ENCODE measurements around the gene DNAH17.

DNAH17 gene

GRCh38 chr17:78550464-78550863 is 26.7 kb downstream of the DNAH17 start:
- H3K9me3 ChIP-seq (ENCODE audit: control insufficient read depth, low read length) = peaks cover 13% of the 10 kb centered on the region
- H3K4me2 ChIP-seq (ENCODE audit: low read length, poor library complexity, severe bottlenecking) = no peak overlapping the region
- no peak overlapping the region for H2BK120ac ChIP-seq (ENCODE audit: low read depth, low read length)
- H3K18ac ChIP-seq (ENCODE audit: low read depth in 1 of 2, low read length in 2 of 2) = no peak overlapping the region
- H3K4me3 ChIP-seq (ENCODE audit: insufficient read depth in 1 of 2, low read depth in 1 of 2, low read length in 2 of 2) = no peak overlapping the region
- no peaks in the 10 kb centered on the region for H3K36me3 ChIP-seq (ENCODE audit: control insufficient read depth in 1 of 2, insufficient read depth in 2 of 2, low read depth in 1 of 2, low read length in 2 of 2)
- peaks cover 0 to 8% of the 10 kb centered on the region in 2 experiments for H3K27me3 ChIP-seq (ENCODE audit: control insufficient read depth in 1 of 2, insufficient read depth in 1 of 2, low read length in 2 of 2)
- no peak overlapping the region for H3K9ac ChIP-seq (ENCODE audit: low read length)
- no peak overlapping the region for H2AK5ac ChIP-seq (ENCODE audit: low read length, severe bottlenecking)
- 83% methylated on average over 6 of the region's 6 CpGs for WGBS
- no peak overlapping the region for H2BK12ac ChIP-seq (ENCODE audit: low read length in 2 of 2)
- H3K4me1 ChIP-seq (ENCODE audit: control insufficient read depth, insufficient read depth, low read depth, low read length) = no peaks in the 10 kb centered on the region
- H3K27ac ChIP-seq (ENCODE audit: low read length, poor library complexity, severe bottlenecking) = no peak overlapping the region
- H3K4ac ChIP-seq (ENCODE audit: low read depth in 1 of 2, low read length in 2 of 2) = no peak overlapping the region
- no peak for DNase-seq
- no peak overlapping the region for H4K8ac ChIP-seq (ENCODE audit: low read length)
- H2BK5ac ChIP-seq (ENCODE audit: low read depth, low read length, poor library complexity, severe bottlenecking) = no peak overlapping the region
- H2BK15ac ChIP-seq (ENCODE audit: low read depth, poor library complexity, severe bottlenecking) = no peak overlapping the region
- H3K14ac ChIP-seq (ENCODE audit: low read length in 2 of 2) = no peak overlapping the region
- no peak overlapping the region for H4K91ac ChIP-seq (ENCODE audit: low read length)
- H3K79me1 ChIP-seq (replicated peaks; ENCODE audit: low read length, poor library complexity, severe bottlenecking) = no peaks in the 10 kb centered on the region
- no peak overlapping the region for H3K23ac ChIP-seq (ENCODE audit: low read length in 2 of 2)
- H2AFZ ChIP-seq (ENCODE audit: low read depth, low read length) = no peak overlapping the region

GRCh38 chr17:78548725-78549124 is 28.5 kb downstream of the DNAH17 start:
- Histone ChIP-seq H3K4me3 (ENCODE audit: insufficient read depth in 1 of 2, low read depth in 1 of 2, low read length in 2 of 2) (no peak overlapping the region), H3K4me2 (ENCODE audit: low read length, poor library complexity, severe bottlenecking) (no peak overlapping the region), H2BK5ac (ENCODE audit: low read depth, low read length, poor library complexity, severe bottlenecking) (no peak overlapping the region), H2BK120ac (ENCODE audit: low read depth, low read length) (no peak overlapping the region), H3K18ac (ENCODE audit: low read depth in 1 of 2, low read length in 2 of 2) (no peak overlapping the region), H2BK15ac (ENCODE audit: low read depth, poor library complexity, severe bottlenecking) (no peak overlapping the region), H2BK12ac (ENCODE audit: low read length in 2 of 2) (no peak overlapping the region), H3K27me3 (ENCODE audit: control insufficient read depth in 1 of 2, insufficient read depth in 1 of 2, low read length in 2 of 2) (peaks cover 0 to 7% of the 10 kb centered on the region in 2 experiments), H3K4ac (ENCODE audit: low read depth in 1 of 2, low read length in 2 of 2) (no peak overlapping the region), H3K9me3 (ENCODE audit: control insufficient read depth, low read length) (peaks cover 13% of the 10 kb centered on the region), H3K27ac (ENCODE audit: low read length, poor library complexity, severe bottlenecking) (no peak overlapping the region), H3K23ac (ENCODE audit: low read length in 2 of 2) (no peak overlapping the region), H4K8ac (ENCODE audit: low read length) (no peak overlapping the region), H3K4me1 (ENCODE audit: control insufficient read depth, insufficient read depth, low read depth, low read length) (no peaks in the 10 kb centered on the region), H3K36me3 (ENCODE audit: control insufficient read depth in 1 of 2, insufficient read depth in 2 of 2, low read depth in 1 of 2, low read length in 2 of 2) (no peaks in the 10 kb centered on the region), H3K9ac (ENCODE audit: low read length) (no peak overlapping the region), H3K14ac (ENCODE audit: low read length in 2 of 2) (no peak overlapping the region), H4K91ac (ENCODE audit: low read length) (no peak overlapping the region), H2AFZ (ENCODE audit: low read depth, low read length) (no peak overlapping the region), H2AK5ac (ENCODE audit: low read length, severe bottlenecking) (no peak overlapping the region), H3K79me1 (replicated peaks; ENCODE audit: low read length, poor library complexity, severe bottlenecking) (no peaks in the 10 kb centered on the region)
- 83% methylated on average over 4 of the region's 5 CpGs for WGBS
- DNase-seq = no peak

GRCh38 chr17:78547035-78547434 is 30.2 kb downstream of the DNAH17 start:
- Histone ChIP-seq H3K9ac (ENCODE audit: low read length) (no peak overlapping the region), H2AK5ac (ENCODE audit: low read length, severe bottlenecking) (no peak overlapping the region), H3K4me1 (ENCODE audit: control insufficient read depth, insufficient read depth, low read depth, low read length) (no peaks in the 10 kb centered on the region), H3K4ac (ENCODE audit: low read depth in 1 of 2, low read length in 2 of 2) (no peak overlapping the region), H4K8ac (ENCODE audit: low read length) (no peak overlapping the region), H3K27ac (ENCODE audit: low read length, poor library complexity, severe bottlenecking) (no peak overlapping the region), H3K4me3 (ENCODE audit: insufficient read depth in 1 of 2, low read depth in 1 of 2, low read length in 2 of 2) (no peak overlapping the region), H3K14ac (ENCODE audit: low read length in 2 of 2) (no peak overlapping the region), H3K23ac (ENCODE audit: low read length in 2 of 2) (no peak overlapping the region), H3K79me1 (replicated peaks; ENCODE audit: low read length, poor library complexity, severe bottlenecking) (no peaks in the 10 kb centered on the region), H4K91ac (ENCODE audit: low read length) (no peak overlapping the region), H3K36me3 (ENCODE audit: control insufficient read depth in 1 of 2, insufficient read depth in 2 of 2, low read depth in 1 of 2, low read length in 2 of 2) (no peaks in the 10 kb centered on the region), H3K27me3 (ENCODE audit: control insufficient read depth in 1 of 2, insufficient read depth in 1 of 2, low read length in 2 of 2) (peaks cover 0 to 7% of the 10 kb centered on the region in 2 experiments), H2BK5ac (ENCODE audit: low read depth, low read length, poor library complexity, severe bottlenecking) (no peak overlapping the region), H3K18ac (ENCODE audit: low read depth in 1 of 2, low read length in 2 of 2) (no peak overlapping the region), H3K9me3 (ENCODE audit: control insufficient read depth, low read length) (peaks cover 13% of the 10 kb centered on the region), H2AFZ (ENCODE audit: low read depth, low read length) (no peak overlapping the region), H3K4me2 (ENCODE audit: low read length, poor library complexity, severe bottlenecking) (no peak overlapping the region), H2BK15ac (ENCODE audit: low read depth, poor library complexity, severe bottlenecking) (no peak overlapping the region), H2BK12ac (ENCODE audit: low read length in 2 of 2) (no peak overlapping the region), H2BK120ac (ENCODE audit: low read depth, low read length) (no peak overlapping the region)
- 100% methylated on average over 1 of the region's 1 CpG for WGBS
- no peak for DNase-seq

GRCh38 chr17:78546476-78546875 is 30.7 kb downstream of the DNAH17 start:
- H3K27me3 ChIP-seq (ENCODE audit: control insufficient read depth in 1 of 2, insufficient read depth in 1 of 2, low read length in 2 of 2) = peaks cover 0 to 7% of the 10 kb centered on the region in 2 experiments

More at GRCh38 chr17:78546476-78546875, 30.7 kb downstream of the DNAH17 start:
- no peak overlapping the region for H2BK15ac ChIP-seq (ENCODE audit: low read depth, poor library complexity, severe bottlenecking)
- H3K23ac ChIP-seq (ENCODE audit: low read length in 2 of 2) = no peak overlapping the region
- no peak overlapping the region for H2AK5ac ChIP-seq (ENCODE audit: low read length, severe bottlenecking)
- H2BK12ac ChIP-seq (ENCODE audit: low read length in 2 of 2) = no peak overlapping the region
- no peak overlapping the region for H3K18ac ChIP-seq (ENCODE audit: low read depth in 1 of 2, low read length in 2 of 2)
- H3K79me1 ChIP-seq (replicated peaks; ENCODE audit: low read length, poor library complexity, severe bottlenecking) = no peaks in the 10 kb centered on the region
- H3K9ac ChIP-seq (ENCODE audit: low read length) = no peak overlapping the region
- DNase-seq = no peak
- no peaks in the 10 kb centered on the region for H3K36me3 ChIP-seq (ENCODE audit: control insufficient read depth in 1 of 2, insufficient read depth in 2 of 2, low read depth in 1 of 2, low read length in 2 of 2)
- no peak overlapping the region for H2BK120ac ChIP-seq (ENCODE audit: low read depth, low read length)
- no peak overlapping the region for H3K14ac ChIP-seq (ENCODE audit: low read length in 2 of 2)
- no peak overlapping the region for H4K91ac ChIP-seq (ENCODE audit: low read length)
- no peak overlapping the region for H3K4ac ChIP-seq (ENCODE audit: low read depth in 1 of 2, low read length in 2 of 2)
- H4K8ac ChIP-seq (ENCODE audit: low read length) = no peak overlapping the region
- no peak overlapping the region for H3K4me2 ChIP-seq (ENCODE audit: low read length, poor library complexity, severe bottlenecking)
- H3K4me3 ChIP-seq (ENCODE audit: insufficient read depth in 1 of 2, low read depth in 1 of 2, low read length in 2 of 2) = no peak overlapping the region
- WGBS = 97% methylated on average over 4 of the region's 4 CpGs
- peaks cover 13% of the 10 kb centered on the region for H3K9me3 ChIP-seq (ENCODE audit: control insufficient read depth, low read length)
- no peak overlapping the region for H2BK5ac ChIP-seq (ENCODE audit: low read depth, low read length, poor library complexity, severe bottlenecking)
- H2AFZ ChIP-seq (ENCODE audit: low read depth, low read length) = no peak overlapping the region
- no peak overlapping the region for H3K27ac ChIP-seq (ENCODE audit: low read length, poor library complexity, severe bottlenecking)
- H3K4me1 ChIP-seq (ENCODE audit: control insufficient read depth, insufficient read depth, low read depth, low read length) = no peaks in the 10 kb centered on the region
